GM19023 (cell line): Measurements from ENCODE around the gene TBXAS1.

ENCODE experiments used
- ATAC-seq: cut with Tn5 transposase; IDR thresholded peaks from one replicate; pipeline ENCODE4 v1.9.1; 2021; ENCODE audit warnings: mild to moderate bottlenecking, moderate library complexity; ENCODE audit not compliant: unreplicated experiment

The TBXAS1 gene

GRCh38 chr7:139829025-139829774, at the start of gene TBXAS1:
TSS of gene TBXAS1 (plus strand) at chr7:139829264. CDS start at chr7:139829391, 127 bp downstream.
- ATAC-seq: no peak

GRCh38 chr7:139782932-139783331, 46.1 kb upstream of the TBXAS1 start:
- no peak for ATAC-seq

GRCh38 chr7:139783647-139784385, 45.2 kb upstream of the TBXAS1 start:
- ATAC-seq: no peak

GRCh38 chr7:139784648-139785047, 44.4 kb upstream of the TBXAS1 start:
- no peak for ATAC-seq

- ATAC-seq: no peak
Measured at GRCh38 chr7:139791316-139791715, 37.7 kb upstream of the TBXAS1 start.

- no peak for ATAC-seq
Measured at GRCh38 chr7:139797607-139798006, 31.5 kb upstream of the TBXAS1 start.

GRCh38 chr7:139798221-139798620, 30.8 kb upstream of the TBXAS1 start:
- ATAC-seq: peak; percentile 67

- no peak for ATAC-seq
Measured at GRCh38 chr7:139798892-139799291, 30.2 kb upstream of the TBXAS1 start.

GRCh38 chr7:139799586-139799985, 29.5 kb upstream of the TBXAS1 start:
- ATAC-seq: no peak

GRCh38 chr7:139804571-139804970, 24.5 kb upstream of the TBXAS1 start:
- no peak for ATAC-seq

GRCh38 chr7:139807009-139807408, 22.1 kb upstream of the TBXAS1 start:
- ATAC-seq: no peak

- no peak for ATAC-seq
Measured at GRCh38 chr7:139808427-139808826, 20.6 kb upstream of the TBXAS1 start.

GRCh38 chr7:139808846-139809442, 20.1 kb upstream of the TBXAS1 start:
- ATAC-seq: no peak

GRCh38 chr7:139811066-139811465, 18.0 kb upstream of the TBXAS1 start:
- no peak for ATAC-seq

GRCh38 chr7:139813151-139813550, 15.9 kb upstream of the TBXAS1 start:
- ATAC-seq: no peak

- ATAC-seq: no peak
Measured at GRCh38 chr7:139813689-139814088, 15.4 kb upstream of the TBXAS1 start.

- no peak for ATAC-seq
Measured at GRCh38 chr7:139817249-139817648, 11.8 kb upstream of the TBXAS1 start.

GRCh38 chr7:139820089-139820488, 9.0 kb upstream of the TBXAS1 start:
- no peak for ATAC-seq

GRCh38 chr7:139821349-139822105, 7.5 kb upstream of the TBXAS1 start:
- no peak for ATAC-seq

- ATAC-seq: no peak
Measured at GRCh38 chr7:139822855-139823254, 6.2 kb upstream of the TBXAS1 start.

- no peak for ATAC-seq
Measured at GRCh38 chr7:139823959-139824521, 5.0 kb upstream of the TBXAS1 start.
